K562 (cell line): Measurements from ENCODE around the gene CHST10.
"Not testable (repeated sequence)": the region's sequence is repeated elsewhere in the genome, so short reads cannot be mapped to it uniquely, and the experiment has no call there.

ENCODE experiments used
- MAX ChIP-seq: sonication (generic); formaldehyde crosslinking; IDR thresholded peaks from 2 replicates; pipeline ENCODE4 v1.9.0; 2022; ENCODE audit warnings: mild to moderate bottlenecking, missing genetic modification reagents
- STAG1 ChIP-seq: sonication (generic); formaldehyde crosslinking; IDR thresholded peaks from 2 replicates; pipeline ENCODE4 v1.5.0; 2020; ENCODE audit warnings: missing genetic modification reagents, borderline replicate concordance

DNA sequence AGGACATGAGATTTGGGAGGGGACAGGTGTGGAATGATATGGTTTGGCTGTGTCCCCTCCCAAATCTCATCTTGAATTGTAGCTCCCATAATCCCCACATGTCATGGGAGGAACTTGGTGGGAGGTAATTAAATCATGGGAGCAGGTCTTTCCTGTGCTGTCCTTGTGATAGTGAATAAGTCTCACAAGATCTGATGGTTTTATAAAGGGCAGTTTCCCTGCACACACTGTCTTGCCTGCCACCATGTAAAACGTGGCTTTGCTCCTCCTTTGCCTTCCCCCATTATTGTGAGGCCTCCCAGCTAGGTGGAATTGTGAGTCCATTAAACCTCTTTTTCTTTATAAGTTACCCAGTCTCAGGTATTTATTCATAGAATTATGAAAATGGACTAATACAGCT lies 72.3 kb downstream of the CHST10 start:
- TF ChIP-seq STAG1, MAX (CRISPR knock-in tag): not testable (repeated sequence)
